ENCODE results near the gene WHRN.

GRCh38 chr9:114446672-114447450, 58.4 kb downstream of the WHRN start:
- TF ChIP-seq, protein P1, sequence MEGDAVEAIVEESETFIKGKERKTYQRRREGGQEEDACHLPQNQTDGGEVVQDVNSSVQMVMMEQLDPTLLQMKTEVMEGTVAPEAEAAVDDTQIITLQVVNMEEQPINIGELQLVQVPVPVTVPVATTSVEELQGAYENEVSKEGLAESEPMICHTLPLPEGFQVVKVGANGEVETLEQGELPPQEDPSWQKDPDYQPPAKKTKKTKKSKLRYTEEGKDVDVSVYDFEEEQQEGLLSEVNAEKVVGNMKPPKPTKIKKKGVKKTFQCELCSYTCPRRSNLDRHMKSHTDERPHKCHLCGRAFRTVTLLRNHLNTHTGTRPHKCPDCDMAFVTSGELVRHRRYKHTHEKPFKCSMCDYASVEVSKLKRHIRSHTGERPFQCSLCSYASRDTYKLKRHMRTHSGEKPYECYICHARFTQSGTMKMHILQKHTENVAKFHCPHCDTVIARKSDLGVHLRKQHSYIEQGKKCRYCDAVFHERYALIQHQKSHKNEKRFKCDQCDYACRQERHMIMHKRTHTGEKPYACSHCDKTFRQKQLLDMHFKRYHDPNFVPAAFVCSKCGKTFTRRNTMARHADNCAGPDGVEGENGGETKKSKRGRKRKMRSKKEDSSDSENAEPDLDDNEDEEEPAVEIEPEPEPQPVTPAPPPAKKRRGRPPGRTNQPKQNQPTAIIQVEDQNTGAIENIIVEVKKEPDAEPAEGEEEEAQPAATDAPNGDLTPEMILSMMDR (IDR thresholded peaks at IDR 0.05), result no peak
- TF ChIP-seq POLR2A (IDR thresholded peaks at IDR 0.05) (no peak), EP300 (IDR thresholded peaks at IDR 0.05) (no peak)

All from tibial nerve (tissue), 4 donors.